HepG2 (cell line): ENCODE data around the gene TRAIP. TPM values are rescaled to one million over a fixed set of nuclear protein-coding genes. Genes with fewer than 3 reads are reported as not detected.

Experiments used
- ATAC-seq: fragments of 200-7000 bp; cut with Tn5 transposase; 3 replicates; pipeline ENCODE4 v1.9.1; 2020; ENCODE audit warnings: mild to moderate bottlenecking, moderate library complexity
- BruUV-seq: library from RNA; stranded (reverse); fragments of 400-500 nt; replicated peaks from 2 replicates; lab custom pipeline; 2021; lab: Mats Ljungman, UMichigan
- CTCF ChIA-PET: fragments of 300-600 bp; formaldehyde crosslinking; extraction: SDS; loops from one replicate; lab custom pipeline; 2021; ENCODE audit warnings: low total read pairs, inconsistent platforms, low intra/inter-chr PET ratio; lab: Yijun Ruan, JAX
- POLR2A ChIA-PET: fragments of 350-600 bp; sonication (Branson Sonifier 250); formaldehyde crosslinking; loops from one replicate; lab custom pipeline; 2020; ENCODE audit warnings: antibody characterized with exemption, inconsistent platforms; lab: Yijun Ruan, JAX
- DNase-seq: peaks from one replicate; pipeline ENCODE4 v3.0.0-alpha.2; 2015; ENCODE audit warnings: low spot score
- FAIRE-seq: peaks from 3 replicates; lab custom pipeline; 2011; peaks lifted over from hg19 to GRCh38; lab: Jason Lieb, UNC
- H2AFZ ChIP-seq: one replicate; pipeline ENCODE4 v1.6.1; 2011; ENCODE audit warnings: low read length, inconsistent platforms
- H3K27ac ChIP-seq: fragments of 300-600 bp; 3 replicates; pipeline ENCODE4 v1.8.0; 2011; ENCODE audit warnings: mixed run types, mild to moderate bottlenecking, mixed read lengths, low read length, inconsistent platforms; ENCODE audit not compliant: insufficient read depth; ENCODE audit errors: extremely low read length
- H3K27me3 ChIP-seq, 2 experiments: fragments of 200-600 bp in 1 of 2; 2 replicates in 1 of 2; 3 replicates in 1 of 2; pipeline versions ENCODE4 v1.6.0 to v1.8.0; 2011; ENCODE audit warnings: low read length in 2 of 2, mild to moderate bottlenecking in 2 of 2, moderate library complexity in 2 of 2, inconsistent platforms in 1 of 2; ENCODE audit not compliant: insufficient read depth in 2 of 2, control insufficient read depth in 1 of 2
- H3K36me3 ChIP-seq, 2 experiments: fragments of 200-600 bp in 1 of 2; replicated peaks in 1 of 2; 2 replicates in 1 of 2; 3 replicates in 1 of 2; pipeline versions ENCODE4 v1.5.1 to v1.8.0; 2011; ENCODE audit warnings: low read length in 2 of 2, inconsistent platforms in 1 of 2; ENCODE audit not compliant: insufficient read depth in 2 of 2, control insufficient read depth in 1 of 2
- H3K4me1 ChIP-seq: 2 replicates; pipeline ENCODE4 v1.5.1; 2012; ENCODE audit warnings: low read length, inconsistent platforms; ENCODE audit not compliant: insufficient read depth
- H3K4me2 ChIP-seq: 2 replicates; pipeline ENCODE4 v1.6.0; 2011; ENCODE audit warnings: low read depth, low read length, inconsistent platforms
- H3K4me3 ChIP-seq, 3 experiments: fragments of 200-600 bp in 1 of 3; sonication (generic), shearing (Covaris generic) in 1 of 3; replicated peaks in 1 of 3; 2 replicates each; pipeline ENCODE4 v1.5.1; 2011 to 2016; ENCODE audit warnings: low read length in 3 of 3, inconsistent platforms in 2 of 3, low read depth in 2 of 3, mild to moderate bottlenecking in 2 of 3, control low read depth in 1 of 3, mixed read lengths in 1 of 3; ENCODE audit not compliant: insufficient read depth in 1 of 3
- H3K79me2 ChIP-seq: one replicate; pipeline ENCODE4 v1.6.1; 2011; ENCODE audit warnings: low read length, inconsistent platforms; ENCODE audit not compliant: insufficient read depth
- H3K9ac ChIP-seq: 2 replicates; pipeline ENCODE4 v1.6.0; 2011; ENCODE audit warnings: mild to moderate bottlenecking, low read depth, low read length, inconsistent platforms; ENCODE audit not compliant: insufficient read depth
- H3K9me3 ChIP-seq: 2 replicates; pipeline ENCODE4 v1.5.1; 2012; ENCODE audit warnings: mild to moderate bottlenecking, low read length
- H4K20me1 ChIP-seq: 2 replicates; pipeline ENCODE4 v1.6.0; 2011; ENCODE audit warnings: inconsistent platforms, mild to moderate bottlenecking, low read length, moderate library complexity; ENCODE audit not compliant: insufficient read depth
- RELA ChIP-seq: sonication (generic); formaldehyde crosslinking; IDR thresholded peaks from 2 replicates; pipeline ENCODE4 v1.4.0; 2020; ENCODE audit warnings: missing genetic modification reagents
- SPEN ChIP-seq: sonication (generic); formaldehyde crosslinking; IDR thresholded peaks from 2 replicates; pipeline ENCODE4 v1.5.1; 2020; ENCODE audit warnings: low read depth, mild to moderate bottlenecking, missing genetic modification reagents
- ZSCAN22 ChIP-seq: sonication (generic); formaldehyde crosslinking; IDR thresholded peaks from 2 replicates; pipeline ENCODE4 v1.4.0; 2020; ENCODE audit warnings: mild to moderate bottlenecking, missing genetic modification reagents
- WGBS: methylation state at CpG from one replicate; pipeline ENCODE4 v1.1.6; 2017; ENCODE audit warnings: low lambda C conversion rate; 5-methylcytosine and 5-hydroxymethylcytosine counted together
- in situ Hi-C: cut with HindIII; loops from 2 replicates; pipeline ENCODE4 v1.10.0; 2017; ENCODE audit warnings: low pct_unique_long_range_greater_than_20kb; ENCODE audit not compliant: extremely low pct_ligation_motif_present
- intact Hi-C: fragments of 100-400 bp; cut with micrococcal nuclease; formaldehyde crosslinking; loops from one replicate; pipeline ENCODE4 v1.10.0; 2022; ENCODE audit not compliant: unreplicated experiment
- polyA plus RNA-seq, 8 experiments: library from polyadenylated mRNA; depleted of rRNA in 3 of 8; stranded (reverse) in 7 of 8; unstranded in 1 of 8; fragments of >200 nt; fragmentation: Illumina TruSeq in 4 of 8; extraction: Trizol in 4 of 8; gene quantifications; 2 replicates each; pipeline versions ENCODE4 v1.2.1 to v1.2.3, GENCODE V29; 2011 to 2016; ENCODE audit warnings: low read depth in 4 of 8, missing spikeins in 1 of 8, mixed read lengths in 1 of 8; ENCODE audit not compliant: insufficient read depth in 1 of 8
- total RNA-seq, 5 experiments: library from RNA; depleted of rRNA; stranded (reverse); fragments of >200 nt; fragmentation: Illumina TruSeq; extraction: Trizol; gene quantifications; 2 replicates each; pipeline ENCODE4 v1.2.3, GENCODE V29; 2016; ENCODE audit warnings: low read depth in 1 of 5
- TF ChIP-seq, protein P1 (sequence below): sonication (generic); formaldehyde crosslinking; IDR thresholded peaks from 2 replicates; pipeline ENCODE4 v1.5.0; 2020; ENCODE audit warnings: missing genetic modification reagents
- TF ChIP-seq, protein P2 (sequence below), 2 experiments: IDR thresholded peaks; 2 replicates each; pipeline ENCODE4 v1.6.1; 2011 to 2012; ENCODE audit warnings: low read length in 2 of 2, borderline replicate concordance in 1 of 2, low read depth in 1 of 2, mild to moderate bottlenecking in 1 of 2, moderate library complexity in 1 of 2

The TRAIP gene
- total and polyA plus RNA-seq, 2 of the 13 experiments (the other 11 are each of a cell fraction or from before 2014, with no cell fraction given): 13.9 to 23.9 TPM

DNA sequence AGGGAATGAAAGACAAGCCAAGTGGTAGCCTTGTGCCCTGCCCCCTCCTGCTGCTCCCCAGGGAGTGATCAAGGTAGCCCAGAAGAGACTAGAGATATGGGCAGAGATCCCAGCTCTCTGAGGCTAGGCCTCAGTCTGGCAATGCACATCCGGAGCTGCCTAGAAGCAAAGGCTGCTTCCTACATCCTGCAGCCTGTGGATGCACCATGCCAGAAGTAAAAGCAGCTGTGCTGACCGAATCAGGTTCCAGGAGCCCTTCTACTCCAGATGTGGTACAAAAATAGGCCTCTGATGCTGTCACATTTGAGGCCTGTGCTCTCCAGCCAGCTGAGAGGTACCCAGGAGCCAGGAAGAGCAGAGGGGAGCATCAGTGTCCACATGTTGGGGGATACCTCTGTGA, 16.0 kb downstream of the TRAIP start:
- intact Hi-C loops: no loop called here
- H3K9ac ChIP-seq: no peak overlapping the region
- DNase-seq: no peak
- peaks cover 4 to 27% of the 10 kb centered on the region in 2 experiments; a peak in 3 of 5 replicates for H3K36me3 ChIP-seq
- no peak overlapping the region for H3K4me3 ChIP-seq
- in situ Hi-C loops: loop anchor here (5.0 kb wide), 2 partner anchors 33 to 67 kb away; no protein-coding TSS in a partner anchor
- BruUV-seq: no TSS peak
- H3K27ac ChIP-seq: no peak overlapping the region
- H3K27me3 ChIP-seq: no peaks in the 10 kb centered on the region
- FAIRE-seq: no peak
- H3K4me2 ChIP-seq: no peak overlapping the region
- H3K9me3 ChIP-seq: no peaks in the 10 kb centered on the region
- TF ChIP-seq ZSCAN22 (CRISPR knock-in tag) (no peak), RELA (CRISPR knock-in tag) (no peak), SPEN (CRISPR knock-in tag) (no peak)
- TF ChIP-seq, protein P1, sequence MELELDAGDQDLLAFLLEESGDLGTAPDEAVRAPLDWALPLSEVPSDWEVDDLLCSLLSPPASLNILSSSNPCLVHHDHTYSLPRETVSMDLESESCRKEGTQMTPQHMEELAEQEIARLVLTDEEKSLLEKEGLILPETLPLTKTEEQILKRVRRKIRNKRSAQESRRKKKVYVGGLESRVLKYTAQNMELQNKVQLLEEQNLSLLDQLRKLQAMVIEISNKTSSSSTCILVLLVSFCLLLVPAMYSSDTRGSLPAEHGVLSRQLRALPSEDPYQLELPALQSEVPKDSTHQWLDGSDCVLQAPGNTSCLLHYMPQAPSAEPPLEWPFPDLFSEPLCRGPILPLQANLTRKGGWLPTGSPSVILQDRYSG (CRISPR knock-in tag): no peak
- TF ChIP-seq, protein P2, sequence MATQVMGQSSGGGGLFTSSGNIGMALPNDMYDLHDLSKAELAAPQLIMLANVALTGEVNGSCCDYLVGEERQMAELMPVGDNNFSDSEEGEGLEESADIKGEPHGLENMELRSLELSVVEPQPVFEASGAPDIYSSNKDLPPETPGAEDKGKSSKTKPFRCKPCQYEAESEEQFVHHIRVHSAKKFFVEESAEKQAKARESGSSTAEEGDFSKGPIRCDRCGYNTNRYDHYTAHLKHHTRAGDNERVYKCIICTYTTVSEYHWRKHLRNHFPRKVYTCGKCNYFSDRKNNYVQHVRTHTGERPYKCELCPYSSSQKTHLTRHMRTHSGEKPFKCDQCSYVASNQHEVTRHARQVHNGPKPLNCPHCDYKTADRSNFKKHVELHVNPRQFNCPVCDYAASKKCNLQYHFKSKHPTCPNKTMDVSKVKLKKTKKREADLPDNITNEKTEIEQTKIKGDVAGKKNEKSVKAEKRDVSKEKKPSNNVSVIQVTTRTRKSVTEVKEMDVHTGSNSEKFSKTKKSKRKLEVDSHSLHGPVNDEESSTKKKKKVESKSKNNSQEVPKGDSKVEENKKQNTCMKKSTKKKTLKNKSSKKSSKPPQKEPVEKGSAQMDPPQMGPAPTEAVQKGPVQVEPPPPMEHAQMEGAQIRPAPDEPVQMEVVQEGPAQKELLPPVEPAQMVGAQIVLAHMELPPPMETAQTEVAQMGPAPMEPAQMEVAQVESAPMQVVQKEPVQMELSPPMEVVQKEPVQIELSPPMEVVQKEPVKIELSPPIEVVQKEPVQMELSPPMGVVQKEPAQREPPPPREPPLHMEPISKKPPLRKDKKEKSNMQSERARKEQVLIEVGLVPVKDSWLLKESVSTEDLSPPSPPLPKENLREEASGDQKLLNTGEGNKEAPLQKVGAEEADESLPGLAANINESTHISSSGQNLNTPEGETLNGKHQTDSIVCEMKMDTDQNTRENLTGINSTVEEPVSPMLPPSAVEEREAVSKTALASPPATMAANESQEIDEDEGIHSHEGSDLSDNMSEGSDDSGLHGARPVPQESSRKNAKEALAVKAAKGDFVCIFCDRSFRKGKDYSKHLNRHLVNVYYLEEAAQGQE (IDR thresholded peaks at IDR 0.05; ENCODE audit: borderline replicate concordance in 1 of 2, low read depth in 1 of 2, low read length in 2 of 2): no peak
- POLR2A ChIA-PET: no interaction called here
- no peak for ATAC-seq
- H3K79me2 ChIP-seq: no peaks in the 10 kb centered on the region
- no peaks in the 10 kb centered on the region for H4K20me1 ChIP-seq
- CTCF ChIA-PET: interaction anchor here (1.9 to 2.4 kb wide), 2 partner anchors 38 to 66 kb away, joined by 8 to 27 read pairs; partner anchors contain the start of gene INKA1
- H3K4me1 ChIP-seq: peaks cover 41% of the 10 kb centered on the region
- no peak overlapping the region for H2AFZ ChIP-seq
- WGBS: 100% methylated on average over 1 of the region's 2 CpGs
